ENCODE results near the gene CCL16. TPM values are rescaled to one million over a fixed set of nuclear protein-coding genes. Genes with fewer than 3 reads are reported as not detected.
A peak's percentile ranks its signal among the peaks of the same experiment; 100 is the strongest.

CCL16 gene
- total and polyA plus RNA-seq, 2 of the 8 experiments (the other 6 are each of a cell fraction or from before 2014, with no cell fraction given): not detected

GRCh38 chr17:36017799-36018198, 36.5 kb upstream of the CCL16 start, which contains the start of gene CCL23:
CCL23 (minus strand) TSS chr17:36017972; CDS start chr17:36017897, 75 bp downstream.
- no peak within 1 kb of the TSS for H3K18ac ChIP-seq (ENCODE audit: extremely low read depth, low read length)
- no peak within 1 kb of the TSS for H3K4me2 ChIP-seq (ENCODE audit: insufficient read depth in 1 of 2, low read depth in 2 of 2, low read length in 2 of 2)
- no peak within 1 kb of the TSS for H3K14ac ChIP-seq (ENCODE audit: insufficient read length)
- H2AK5ac ChIP-seq (ENCODE audit: low read depth, low read length): no peak within 1 kb of the TSS
- WGBS, 2 experiments (ENCODE audit: extremely low coverage in 1 of 2, insufficient coverage in 1 of 2, insufficient read length in 1 of 2, insufficient replicate concordance in 2 of 2, low coverage in 1 of 2, low lambda C conversion rate in 2 of 2, missing lambda C conversion rate in 1 of 2): 87% methylated on average over 6 of the region's 6 CpGs; no CpG with 5 or more reads in 1 of the 2 experiments
- TF ChIP-seq TBP (IDR thresholded peaks at IDR 0.05; ENCODE audit: low read depth, low read length) (no peak), NRF1 (IDR thresholded peaks at IDR 0.05; ENCODE audit: low read depth, low read length) (no peak), YY1 (IDR thresholded peaks at IDR 0.05; ENCODE audit: low read depth, low read length) (no peak), CEBPB (IDR thresholded peaks at IDR 0.05; ENCODE audit: low read depth, low read length) (no peak), EP300 (IDR thresholded peaks at IDR 0.05; ENCODE audit: borderline replicate concordance in 1 of 2, low read depth in 2 of 2, low read length in 2 of 2) (no peak), TAF1 (IDR thresholded peaks at IDR 0.05; ENCODE audit: low read depth, low read length) (no peak), RAD21 (IDR thresholded peaks at IDR 0.05 in 1 of 2, conservative IDR thresholded peaks at IDR 0.05 in 1 of 2; ENCODE audit: low read depth in 2 of 2, low read length in 2 of 2) (peak in 1 of 2 experiments; percentile 12; a peak in 1 of 4 replicates), CTCF (IDR thresholded peaks at IDR 0.05; ENCODE audit: control extremely low read depth in 1 of 3, insufficient read depth in 1 of 3, low read depth in 1 of 3, low read length in 3 of 3) (0 out of 4 replicates have a peak, but pooled peaks of 1 of the 3 experiments have one; percentile 3)
- peaks cover 0 to 3% of the 10 kb centered on the region in 2 experiments; a peak in 2 of 4 replicates for H3K9me3 ChIP-seq (ENCODE audit: insufficient read depth in 2 of 2, low read depth in 1 of 2, low read length in 1 of 2)
- H2BK15ac ChIP-seq (ENCODE audit: low read length): no peak within 1 kb of the TSS
- H4K8ac ChIP-seq (ENCODE audit: extremely low read depth, insufficient read depth, low read length): no peak within 1 kb of the TSS
- no peaks in the 10 kb centered on the region for H3K23me2 ChIP-seq (ENCODE audit: low read depth, low read length)
- H2BK5ac ChIP-seq (ENCODE audit: low read depth, low read length): no peak within 1 kb of the TSS
- H2AFZ ChIP-seq (ENCODE audit: low read length): no peak within 1 kb of the TSS
- H2BK12ac ChIP-seq (ENCODE audit: low read depth, low read length): no peak within 1 kb of the TSS
- no peak within 1 kb of the TSS for H4K5ac ChIP-seq (ENCODE audit: insufficient read length, low read depth, low read length)
- H3K79me2 ChIP-seq (ENCODE audit: control insufficient read depth in 1 of 2, insufficient read depth in 2 of 2, low read length in 2 of 2): no peaks in the 10 kb centered on the region
- no peaks in the 10 kb centered on the region for H3K79me1 ChIP-seq (ENCODE audit: low read depth, low read length)
- no peak within 1 kb of the TSS for H3K4me3 ChIP-seq (ENCODE audit: extremely low read depth in 1 of 4, insufficient read depth in 2 of 4, low read depth in 3 of 4, low read length in 4 of 4)
- H3K4ac ChIP-seq (replicated peaks; ENCODE audit: insufficient read length, low read depth, low read length): no peak within 1 kb of the TSS
- H2BK120ac ChIP-seq (replicated peaks; ENCODE audit: low read depth, low read length): no peak within 1 kb of the TSS
- H2BK20ac ChIP-seq (ENCODE audit: low read length): no peak within 1 kb of the TSS
- H3K27me3 ChIP-seq (replicated peaks in 1 of 4; ENCODE audit: control insufficient read depth in 3 of 4, extremely low read depth in 1 of 4, insufficient read depth in 3 of 4, low read length in 3 of 4): no peaks in the 10 kb centered on the region
- no peaks in the 10 kb centered on the region for H3K4me1 ChIP-seq (replicated peaks in 1 of 4; ENCODE audit: control insufficient read depth in 3 of 4, insufficient read depth in 4 of 4, low read length in 3 of 4)
- FAIRE-seq: no peak
- no peaks in the 10 kb centered on the region for H4K20me1 ChIP-seq (replicated peaks in 1 of 2; ENCODE audit: control insufficient read depth in 1 of 2, insufficient read depth in 2 of 2, low read length in 2 of 2)
- H3K56ac ChIP-seq (replicated peaks; ENCODE audit: insufficient read length, low read depth, low read length): no peak within 1 kb of the TSS
- DNase-seq (ENCODE audit: low read depth in 1 of 2, low spot score in 2 of 2): no peak
- ChIA-PET CTCF (ENCODE audit: partially characterized antibody) (interaction anchor here (0.6 to 1.7 kb wide), 4 partner anchors 10 to 96 kb away, joined by 3 to 5 read pairs (median 4); no protein-coding TSS in a partner anchor), POLR2A (ENCODE audit: partially characterized antibody) (no interaction called here)
- no peaks in the 10 kb centered on the region for H3K36me3 ChIP-seq (ENCODE audit: control insufficient read depth in 2 of 4, insufficient read depth in 4 of 4, low read length in 3 of 4)
- H3K27ac ChIP-seq (ENCODE audit: low read depth, low read length): no peak within 1 kb of the TSS
- H3K9ac ChIP-seq (replicated peaks in 1 of 4; ENCODE audit: extremely low read depth in 1 of 4, low read depth in 3 of 4, low read length in 3 of 4): no peak within 1 kb of the TSS
- H3K23ac ChIP-seq (ENCODE audit: insufficient read length): no peak within 1 kb of the TSS
- no peak within 1 kb of the TSS for H4K91ac ChIP-seq (replicated peaks; ENCODE audit: insufficient read length, low read length)

All from H1 (cell line).